ENCODE data around the gene LCE5A.
A peak's percentile ranks its signal among the peaks of the same experiment; 100 is the strongest.
"Not testable (repeated sequence)": the region's sequence is repeated elsewhere in the genome, so short reads cannot be mapped to it uniquely, and the experiment has no call there.

LCE5A gene

GRCh38 chr1:152510503-152510902, at the start of gene LCE5A:
TSS of gene LCE5A (plus strand) at chr1:152510803. CDS start at chr1:152511535, 732 bp downstream.
- DNase-seq, result no peak

- DNase-seq, result no peak
Measured at GRCh38 chr1:152461544-152461943, 49.1 kb upstream of the LCE5A start.

GRCh38 chr1:152462636-152463035, 48.0 kb upstream of the LCE5A start:
- DNase-seq, result no peak

- no peak for DNase-seq
Measured at GRCh38 chr1:152466217-152466616, 44.4 kb upstream of the LCE5A start.

DNA sequence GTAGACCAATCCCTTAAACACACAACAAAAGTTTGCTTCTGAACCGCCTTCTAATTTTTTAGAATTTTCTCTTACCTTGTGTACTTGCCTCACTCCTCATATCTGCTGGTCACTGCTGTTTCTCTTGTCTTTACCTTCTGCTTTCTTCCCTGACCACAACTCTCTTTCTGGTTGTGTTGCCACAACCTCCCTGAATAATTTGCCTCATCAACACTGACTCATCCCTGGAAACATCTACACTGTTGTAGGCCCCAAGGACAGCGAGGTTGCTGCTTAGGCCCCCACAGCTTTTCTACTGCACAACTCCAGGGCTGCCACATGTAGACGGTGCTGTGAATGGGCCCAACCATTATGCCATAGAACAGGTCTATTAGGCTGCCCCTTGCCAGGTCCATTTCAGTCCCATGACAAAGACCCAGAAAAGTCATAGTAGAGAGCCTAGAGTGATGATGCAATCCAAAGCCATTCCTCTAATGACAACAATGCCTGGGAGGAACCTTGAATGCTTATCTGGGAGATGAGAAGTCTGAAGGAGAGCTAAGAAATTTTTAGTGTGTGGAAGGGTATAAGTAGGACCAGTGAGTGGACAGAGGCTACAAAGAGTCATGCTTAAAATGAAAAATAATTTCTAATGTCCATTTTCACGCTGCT, 36.6 kb upstream of the LCE5A start:
- no peak for DNase-seq

GRCh38 chr1:152479792-152480595, 30.6 kb upstream of the LCE5A start:
- DNase-seq, result peak; percentile 82

DNA sequence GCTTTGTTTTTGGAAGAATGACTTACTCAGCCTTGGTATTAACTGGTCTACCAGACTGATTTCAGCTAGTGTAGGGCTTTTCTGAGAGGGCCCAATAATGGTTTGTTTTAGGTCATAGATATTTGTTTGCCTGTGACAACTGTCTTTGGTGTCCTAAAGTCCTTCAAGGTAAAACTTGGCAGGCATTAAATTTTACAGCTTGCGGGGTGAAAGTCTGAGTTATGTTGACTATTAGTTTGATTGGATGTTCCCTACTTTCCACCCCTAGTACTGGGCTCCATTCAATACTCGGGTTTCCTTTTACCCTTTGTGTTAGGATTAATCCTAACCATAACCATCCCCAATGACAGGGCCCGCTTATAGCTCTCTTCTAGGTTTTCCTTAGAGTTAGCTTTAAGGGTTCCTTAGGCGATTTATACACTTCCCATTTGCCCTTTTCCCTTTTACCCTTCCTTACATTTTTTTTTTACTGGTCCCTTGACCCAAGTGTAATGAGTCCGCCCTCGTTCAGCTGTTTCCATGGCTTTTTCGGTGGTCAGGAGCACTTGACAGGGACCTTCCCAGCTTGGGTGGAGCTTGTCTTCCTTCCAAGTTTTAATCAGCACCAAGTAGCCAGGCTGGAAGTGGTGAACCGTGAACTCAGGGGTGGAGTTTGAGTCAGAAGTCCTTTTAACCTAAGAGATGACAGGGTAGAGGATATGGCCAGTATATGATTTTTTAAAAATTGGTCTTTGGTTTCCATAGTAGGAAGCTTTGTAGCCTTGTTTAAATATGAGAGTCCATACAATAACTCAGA, 28.5 kb upstream of the LCE5A start:
- no peak for DNase-seq

DNA sequence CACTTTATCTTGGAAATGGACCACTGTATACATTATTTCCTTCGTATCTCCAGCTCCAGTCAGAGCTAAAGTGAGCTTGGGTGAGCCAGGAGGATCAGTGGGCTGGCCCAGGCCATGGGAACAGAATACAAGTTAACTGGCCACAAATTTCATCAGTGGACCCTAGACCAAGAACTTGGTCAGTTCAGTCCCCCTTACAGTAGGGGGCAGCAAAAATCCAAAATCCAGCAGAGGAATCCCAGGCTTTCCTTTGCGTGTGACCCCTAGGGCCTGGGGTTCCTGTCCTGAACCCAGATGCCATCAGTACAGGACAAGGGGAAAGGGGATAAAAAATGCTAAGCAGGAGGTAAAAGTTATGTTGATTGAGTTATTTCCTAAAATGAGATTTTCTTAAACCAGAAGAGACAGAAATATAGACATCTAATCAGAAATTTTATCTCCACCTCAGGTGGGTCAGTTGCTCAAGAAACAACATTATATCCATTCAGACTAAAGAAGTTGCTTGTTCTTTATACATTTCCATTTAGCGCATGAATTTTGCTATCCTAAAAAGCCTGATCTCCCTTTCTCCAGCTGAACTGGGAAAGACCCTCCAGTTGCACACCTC, 24.1 kb upstream of the LCE5A start:
- DNase-seq, result no peak

GRCh38 chr1:152487871-152488270, 22.7 kb upstream of the LCE5A start:
- no peak for DNase-seq

DNA sequence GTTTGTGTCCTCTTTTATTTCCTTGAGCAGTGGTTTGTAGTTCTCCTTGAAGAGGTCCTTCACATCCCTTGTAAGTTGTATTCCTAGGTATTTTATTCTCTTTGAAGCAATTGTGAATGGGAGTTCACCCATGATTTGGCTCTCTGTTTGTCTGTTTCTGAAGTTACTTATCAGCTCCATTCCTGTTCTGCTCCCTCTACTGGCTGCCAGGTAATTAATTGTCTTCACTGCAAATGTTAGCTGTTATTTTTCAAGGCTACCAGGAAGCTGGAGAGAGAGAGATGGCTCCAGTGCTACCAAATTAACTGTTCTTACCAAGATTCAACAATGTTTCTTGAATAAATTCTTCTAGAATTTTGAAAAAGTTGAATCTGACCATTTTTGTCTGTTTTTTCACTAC, 19.1 kb upstream of the LCE5A start:
- DNase-seq, result not testable (repeated sequence)

DNA sequence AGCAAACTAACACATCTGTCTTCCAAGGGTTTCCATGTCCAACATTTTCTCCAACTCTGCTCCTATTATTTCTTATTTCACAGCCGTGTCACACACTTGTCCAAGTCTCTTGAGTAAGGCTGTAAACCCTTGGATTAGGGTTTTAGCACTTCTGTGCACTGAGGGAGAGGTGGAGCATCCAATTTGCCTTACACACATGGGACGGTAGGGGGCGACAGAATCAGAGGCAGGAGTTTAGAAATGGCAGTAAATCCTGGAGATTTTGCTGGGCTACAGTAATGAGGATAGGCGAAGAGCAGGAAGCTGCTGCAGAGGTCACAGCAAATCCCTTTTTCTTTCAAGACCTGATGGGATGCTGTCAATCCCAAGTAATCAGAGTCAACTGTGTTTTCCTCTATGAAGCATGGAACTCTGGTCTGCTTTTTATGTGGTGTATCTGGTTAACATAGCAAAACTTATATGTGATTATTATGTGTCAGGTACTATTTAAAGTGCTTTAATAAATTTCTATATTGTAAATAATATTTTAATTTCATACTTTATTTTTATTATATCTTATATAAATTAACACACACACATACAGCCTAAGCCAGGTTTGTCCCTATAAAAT, 15.4 kb upstream of the LCE5A start:
- no peak for DNase-seq

- DNase-seq, result no peak
Measured at GRCh38 chr1:152497273-152497672, 13.3 kb upstream of the LCE5A start.

DNA sequence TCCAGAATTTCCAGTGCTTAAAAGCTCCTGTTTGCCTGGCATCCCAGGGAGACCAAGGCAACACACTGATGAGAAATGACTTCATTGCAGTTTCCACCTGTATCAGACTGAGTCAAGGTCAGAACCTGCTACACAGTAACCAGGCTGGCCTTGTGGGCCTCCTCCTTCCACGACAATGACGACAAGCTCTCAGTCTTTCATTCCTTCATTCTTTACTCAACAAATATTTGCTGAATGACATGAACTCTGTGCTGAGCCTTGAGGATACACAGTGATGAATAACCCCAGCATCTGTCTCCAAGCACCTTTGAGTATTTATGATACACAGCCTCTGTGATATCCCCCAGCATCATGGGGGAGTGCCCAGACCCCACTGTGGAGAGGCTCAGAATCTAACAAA, 8.9 kb upstream of the LCE5A start:
- DNase-seq, result no peak

GRCh38 chr1:152502496-152503180, 8.0 kb upstream of the LCE5A start:
- no peak for DNase-seq

DNA sequence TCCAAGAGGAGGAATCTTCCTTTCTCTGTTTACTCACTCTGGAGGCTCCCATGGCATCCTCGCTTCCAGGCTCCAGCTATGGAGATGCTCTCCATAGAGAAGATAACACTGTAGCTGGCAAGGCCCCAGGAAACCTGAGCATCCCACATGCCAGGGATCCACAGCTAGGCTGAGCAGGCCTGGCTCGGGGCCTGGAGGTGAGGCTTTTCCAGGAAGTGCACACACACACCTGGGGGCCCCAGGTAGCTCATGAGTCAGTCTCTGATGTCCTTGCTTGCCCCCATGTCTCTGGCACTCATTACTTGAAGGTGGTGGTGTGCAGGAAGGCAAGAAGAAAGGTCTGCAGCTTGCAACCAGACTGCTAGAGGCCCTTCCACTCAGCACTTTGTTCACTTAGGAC, 5.5 kb upstream of the LCE5A start:
- no peak for DNase-seq

- no peak for DNase-seq
Measured at GRCh38 chr1:152506899-152507498, 3.6 kb upstream of the LCE5A start.

DNA sequence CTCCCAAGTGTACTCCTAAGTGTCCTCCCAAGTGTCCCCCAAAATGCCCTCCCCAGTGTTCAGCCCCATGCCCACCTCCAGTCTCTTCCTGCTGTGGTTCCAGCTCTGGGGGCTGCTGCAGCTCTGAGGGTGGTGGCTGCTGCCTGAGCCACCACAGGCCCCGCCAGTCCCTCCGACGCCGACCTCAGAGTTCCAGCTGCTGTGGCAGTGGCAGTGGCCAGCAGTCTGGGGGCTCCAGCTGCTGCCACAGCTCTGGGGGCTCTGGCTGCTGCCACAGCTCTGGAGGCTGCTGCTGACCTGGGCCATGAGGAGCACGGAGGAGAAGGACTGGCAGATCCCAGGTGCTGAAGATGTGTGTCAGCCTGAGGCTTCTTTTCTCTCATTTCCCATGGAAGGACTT, 993 bp downstream of the LCE5A start:
- no peak for DNase-seq

- no peak for DNase-seq
Measured at GRCh38 chr1:152513081-152513480, 2.5 kb downstream of the LCE5A start.

DNA sequence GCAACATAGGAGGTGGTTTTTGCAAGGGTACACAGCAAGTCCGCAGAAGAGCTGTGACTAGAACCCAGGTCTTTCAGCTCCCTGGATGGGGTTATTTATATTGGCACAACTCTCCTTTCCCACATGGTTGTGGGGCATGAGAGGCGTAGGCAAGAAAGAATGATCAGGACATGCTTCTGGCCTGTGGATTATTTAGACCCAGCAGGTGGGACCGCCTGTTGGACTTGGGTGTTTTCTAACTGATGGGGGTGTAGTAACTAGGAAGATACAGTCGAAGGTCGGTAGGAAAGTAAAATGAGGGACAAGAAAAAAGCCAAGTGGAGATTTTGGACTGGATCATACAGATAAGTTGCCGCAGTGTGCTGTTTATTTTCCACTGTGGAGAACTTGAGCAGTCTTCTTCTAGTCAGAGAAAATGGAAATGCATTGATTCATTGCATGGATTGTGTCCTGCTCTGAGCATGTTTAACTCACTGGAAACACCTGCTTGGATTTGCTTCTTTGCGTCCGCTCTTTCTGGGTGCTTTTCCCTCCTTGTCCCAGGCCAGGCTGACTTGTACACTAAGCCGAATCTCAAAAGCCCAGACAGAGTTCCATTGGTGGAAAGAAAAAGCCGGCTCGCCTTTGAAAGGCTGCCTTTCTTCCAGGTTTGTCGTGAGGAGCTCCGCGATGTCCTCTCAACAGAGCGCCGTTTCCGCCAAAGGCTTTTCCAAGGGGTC, 4.3 kb downstream of the LCE5A start:
- no peak for DNase-seq

- DNase-seq, result no peak
Measured at GRCh38 chr1:152515434-152515783, 4.8 kb downstream of the LCE5A start.

- DNase-seq, result no peak
Measured at GRCh38 chr1:152516082-152516481, 5.5 kb downstream of the LCE5A start.

All from activated CD8-positive, alpha-beta memory T cell treated with anti-CD3 and anti-CD28 coated beads for 24 hours (primary cell).